K562 (cell line): ENCODE results near the gene RTL10. TPM values are rescaled to one million over a fixed set of nuclear protein-coding genes. Genes with fewer than 3 reads are reported as not detected.

Experiments used
- CBX1 ChIP-seq: sonication (generic); IDR thresholded peaks from 2 replicates; pipeline ENCODE4 v1.6.1; 2016; ENCODE audit warnings: antibody characterized with exemption, low read depth, mild to moderate bottlenecking
- DIDO1 ChIP-seq: fragments of 450-650 bp; IDR thresholded peaks from 2 replicates; pipeline ENCODE4 v1.6.1; 2016; ENCODE audit warnings: low read depth, missing biosample characterization, missing genetic modification characterization
- EP300 ChIP-seq: IDR thresholded peaks from 2 replicates; pipeline ENCODE4 v1.6.1; 2012; ENCODE audit warnings: low read length, improper control_type of control experiment
- ERF ChIP-seq: fragments of 450-650 bp; formaldehyde crosslinking; IDR thresholded peaks from 2 replicates; pipeline ENCODE4 v1.4.0; 2020; ENCODE audit warnings: mild to moderate bottlenecking, mixed read lengths
- EZH2 ChIP-seq: IDR thresholded peaks from 2 replicates; pipeline ENCODE4 v1.6.1; 2012; ENCODE audit warnings: low read depth, mild to moderate bottlenecking, inconsistent platforms, low read length, borderline replicate concordance
- JUNB ChIP-seq: fragments of 450-650 bp; formaldehyde crosslinking; conservative IDR thresholded peaks from 2 replicates; pipeline ENCODE4 v1.4.0; 2020; ENCODE audit warnings: mild to moderate bottlenecking
- KAT2B ChIP-seq: IDR thresholded peaks from one replicate; pipeline ENCODE4 v1.6.1; 2012; ENCODE audit warnings: low read depth, mild to moderate bottlenecking, control low read depth, inconsistent platforms, low read length, moderate library complexity
- KAT7 ChIP-seq: sonication (generic); formaldehyde crosslinking; IDR thresholded peaks from 2 replicates; pipeline ENCODE4 v1.8.0; 2022; ENCODE audit warnings: missing genetic modification reagents, mild to moderate bottlenecking, borderline replicate concordance
- MECOM ChIP-seq: fragments of 250-450 bp; sonication (Bioruptor Pico); IDR thresholded peaks from 2 replicates; pipeline ENCODE4 v1.8.0; 2022; ENCODE audit warnings: inconsistent platforms
- MXI1 ChIP-seq: IDR thresholded peaks from 2 replicates; pipeline ENCODE4 v1.6.1; 2011; ENCODE audit warnings: low read depth, mild to moderate bottlenecking, improper control_type of control experiment, low read length
- NCOA4 ChIP-seq: fragments of 450-650 bp; IDR thresholded peaks from 2 replicates; pipeline ENCODE4 v1.6.1; 2018; ENCODE audit warnings: mild to moderate bottlenecking; ENCODE audit not compliant: partially characterized antibody
- NEUROD1 ChIP-seq: fragments of 150-350 bp; IDR thresholded peaks from 2 replicates; pipeline ENCODE4 v1.6.1; 2014; ENCODE audit warnings: borderline replicate concordance, low read length, low read depth; ENCODE audit not compliant: partially characterized antibody
- NFIC ChIP-seq: fragments of 450-650 bp; IDR thresholded peaks from 2 replicates; pipeline ENCODE4 v1.6.1; 2017; ENCODE audit warnings: mild to moderate bottlenecking, inconsistent platforms
- NFIX ChIP-seq: fragments of 250-450 bp; sonication (Bioruptor Pico); IDR thresholded peaks from 2 replicates; pipeline ENCODE4 v1.4.0; 2020; ENCODE audit warnings: low read depth, mild to moderate bottlenecking, moderate library complexity
- TBP ChIP-seq: optimal IDR thresholded peaks from 2 replicates; pipeline ENCODE3; 2011; ENCODE audit warnings: low read depth, low read length, improper control_type of control experiment
- ZNF12 ChIP-seq: sonication (generic); formaldehyde crosslinking; IDR thresholded peaks from 2 replicates; pipeline ENCODE4 v1.4.0; 2020; ENCODE audit warnings: mild to moderate bottlenecking, missing genetic modification reagents
- ZNF174 ChIP-seq: fragments of 250-450 bp; sonication (Bioruptor Pico); IDR thresholded peaks from 2 replicates; pipeline ENCODE4 v1.4.0; 2020; ENCODE audit warnings: mild to moderate bottlenecking
- ZNF445 ChIP-seq: fragments of 250-450 bp; sonication (Bioruptor Pico); IDR thresholded peaks from 2 replicates; pipeline ENCODE4 v1.4.0; 2020; ENCODE audit warnings: low read depth, mild to moderate bottlenecking, moderate library complexity
- polyA plus RNA-seq, 8 experiments: library from polyadenylated mRNA; depleted of rRNA in 4 of 8; stranded (reverse) in 5 of 8; unstranded in 3 of 8; fragments of >200 nt; fragmentation: Nextera tagmentation in 2 of 8; fragmentation: Illumina TruSeq in 1 of 8; extraction: Ambion mirVana in 2 of 8; extraction: Trizol in 1 of 8; gene quantifications; 2 replicates each; pipeline versions ENCODE4 v1.2.1 to v1.2.3, GENCODE V29; 2011 to 2014; ENCODE audit warnings: inconsistent platforms in 1 of 8, missing spikeins in 1 of 8
- total RNA-seq, 7 experiments: library from RNA; depleted of rRNA in 6 of 7; stranded (reverse); fragments of >200 nt in 6 of 7; fragmentation: Illumina TruSeq in 2 of 7; extraction: Trizol in 2 of 7; gene quantifications; 2 replicates each; pipeline versions ENCODE4 v1.2.1 to v1.2.3, GENCODE V29; 2011 to 2021; ENCODE audit warnings: low replicate concordance in 1 of 7
- TF ChIP-seq, protein P1 (sequence below), 3 experiments: IDR thresholded peaks in 2 of 3; conservative IDR thresholded peaks in 1 of 3; 2 replicates each; pipeline ENCODE4 v1.5.1; 2011 to 2012; ENCODE audit warnings: low read length in 3 of 3, mild to moderate bottlenecking in 3 of 3, control low read depth in 2 of 3, improper control_type of control experiment in 1 of 3, inconsistent platforms in 1 of 3, low read depth in 1 of 3, mixed read lengths in 1 of 3, moderate library complexity in 1 of 3; ENCODE audit not compliant: insufficient read depth in 2 of 3
- TF ChIP-seq, protein P2 (sequence below): IDR thresholded peaks from 2 replicates; pipeline ENCODE4 v1.6.1; 2011; ENCODE audit not compliant: insufficient read length; ENCODE audit errors: extremely low read depth
- TF ChIP-seq, protein P3 (sequence below), 2 experiments: fragments of 450-650 bp in 1 of 2; sonication (generic) in 1 of 2; formaldehyde crosslinking in 1 of 2; IDR thresholded peaks in 1 of 2; conservative IDR thresholded peaks in 1 of 2; 2 replicates each; pipeline versions ENCODE4 v1.6.1 to v1.8.1; 2016 to 2023; ENCODE audit warnings: mild to moderate bottlenecking in 2 of 2, moderate library complexity in 2 of 2, inconsistent platforms in 1 of 2, missing genetic modification reagents in 1 of 2
- TF ChIP-seq, protein P4 (sequence below): fragments of 450-650 bp; IDR thresholded peaks from 2 replicates; pipeline ENCODE4 v1.6.1; 2016

RTL10 gene
- total and polyA plus RNA-seq, 9 of the 15 experiments (the other 6 are each of a cell fraction or from before 2014, with no cell fraction given) = 19.8 to 75.5 (median 32.5) TPM

DNA sequence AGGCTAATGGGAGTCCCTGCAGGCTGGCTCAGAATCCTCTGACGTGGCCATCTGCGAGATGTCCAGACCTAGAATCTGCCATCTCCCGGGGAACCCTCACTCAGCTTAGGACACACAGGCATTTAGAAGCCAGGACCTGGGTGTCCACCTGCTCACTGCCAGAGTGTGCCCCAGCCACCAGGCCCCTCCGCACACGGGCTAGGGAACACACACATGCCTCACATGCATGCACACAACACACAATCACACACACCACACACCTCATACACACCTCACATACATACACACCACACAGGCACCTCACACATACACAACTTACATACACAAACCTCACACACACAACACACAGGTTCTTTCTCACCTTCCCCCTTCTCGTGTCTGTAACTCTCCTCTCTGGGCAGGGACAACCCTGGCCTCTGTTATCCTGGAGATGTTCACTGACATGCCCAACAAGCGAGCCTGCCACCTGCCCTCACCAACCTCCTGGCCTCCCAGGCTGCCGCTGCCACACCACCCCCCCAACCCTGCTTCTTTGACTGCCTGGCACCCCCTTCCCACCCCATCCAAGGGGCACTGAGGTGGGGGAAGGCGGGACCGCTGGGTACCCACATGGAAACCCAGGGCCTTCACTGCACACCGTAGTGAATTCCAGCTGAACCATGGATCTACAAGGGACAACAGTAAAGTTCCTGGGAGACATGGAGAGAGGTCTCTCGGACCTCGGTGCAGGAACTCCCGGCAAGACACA lies 38.1 kb downstream of the RTL10 start (continued):
- no peak for TF ChIP-seq MECOM (CRISPR knock-in tag)
- TF ChIP-seq EP300 = no peak
- TF ChIP-seq ZNF174 = no peak
- TF ChIP-seq ERF (CRISPR knock-in tag) = 0 out of 2 replicates have a peak, but pooled peaks have one; percentile 6
- TF ChIP-seq, protein P1, sequence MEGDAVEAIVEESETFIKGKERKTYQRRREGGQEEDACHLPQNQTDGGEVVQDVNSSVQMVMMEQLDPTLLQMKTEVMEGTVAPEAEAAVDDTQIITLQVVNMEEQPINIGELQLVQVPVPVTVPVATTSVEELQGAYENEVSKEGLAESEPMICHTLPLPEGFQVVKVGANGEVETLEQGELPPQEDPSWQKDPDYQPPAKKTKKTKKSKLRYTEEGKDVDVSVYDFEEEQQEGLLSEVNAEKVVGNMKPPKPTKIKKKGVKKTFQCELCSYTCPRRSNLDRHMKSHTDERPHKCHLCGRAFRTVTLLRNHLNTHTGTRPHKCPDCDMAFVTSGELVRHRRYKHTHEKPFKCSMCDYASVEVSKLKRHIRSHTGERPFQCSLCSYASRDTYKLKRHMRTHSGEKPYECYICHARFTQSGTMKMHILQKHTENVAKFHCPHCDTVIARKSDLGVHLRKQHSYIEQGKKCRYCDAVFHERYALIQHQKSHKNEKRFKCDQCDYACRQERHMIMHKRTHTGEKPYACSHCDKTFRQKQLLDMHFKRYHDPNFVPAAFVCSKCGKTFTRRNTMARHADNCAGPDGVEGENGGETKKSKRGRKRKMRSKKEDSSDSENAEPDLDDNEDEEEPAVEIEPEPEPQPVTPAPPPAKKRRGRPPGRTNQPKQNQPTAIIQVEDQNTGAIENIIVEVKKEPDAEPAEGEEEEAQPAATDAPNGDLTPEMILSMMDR (IDR thresholded peaks at IDR 0.05 in 2 of 3, conservative IDR thresholded peaks at IDR 0.05 in 1 of 3; ENCODE audit: insufficient read depth in 2 of 3, low read depth in 1 of 3, low read length in 3 of 3) = no peak
- TF ChIP-seq ZNF12 (CRISPR knock-in tag) = no peak
- TF ChIP-seq TBP = no peak
- TF ChIP-seq NCOA4 = peak; percentile 92
- TF ChIP-seq KAT2B = no peak
- no peak for TF ChIP-seq ZNF445 (CRISPR knock-in tag)
- no peak for TF ChIP-seq NFIX (CRISPR knock-in tag)
- TF ChIP-seq, protein P2, sequence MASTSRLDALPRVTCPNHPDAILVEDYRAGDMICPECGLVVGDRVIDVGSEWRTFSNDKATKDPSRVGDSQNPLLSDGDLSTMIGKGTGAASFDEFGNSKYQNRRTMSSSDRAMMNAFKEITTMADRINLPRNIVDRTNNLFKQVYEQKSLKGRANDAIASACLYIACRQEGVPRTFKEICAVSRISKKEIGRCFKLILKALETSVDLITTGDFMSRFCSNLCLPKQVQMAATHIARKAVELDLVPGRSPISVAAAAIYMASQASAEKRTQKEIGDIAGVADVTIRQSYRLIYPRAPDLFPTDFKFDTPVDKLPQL = no peak
- no peak for TF ChIP-seq MXI1
- no peak for TF ChIP-seq DIDO1 (tag)
- no peak for TF ChIP-seq NEUROD1
- no peak for TF ChIP-seq KAT7
- TF ChIP-seq, protein P3, sequence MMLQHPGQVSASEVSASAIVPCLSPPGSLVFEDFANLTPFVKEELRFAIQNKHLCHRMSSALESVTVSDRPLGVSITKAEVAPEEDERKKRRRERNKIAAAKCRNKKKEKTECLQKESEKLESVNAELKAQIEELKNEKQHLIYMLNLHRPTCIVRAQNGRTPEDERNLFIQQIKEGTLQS (IDR thresholded peaks at IDR 0.05) = no peak
- TF ChIP-seq, protein P3 (CRISPR knock-in tag; conservative IDR thresholded peaks at IDR 0.05) = no peak
- TF ChIP-seq EZH2 = no peak
- TF ChIP-seq, protein P4, sequence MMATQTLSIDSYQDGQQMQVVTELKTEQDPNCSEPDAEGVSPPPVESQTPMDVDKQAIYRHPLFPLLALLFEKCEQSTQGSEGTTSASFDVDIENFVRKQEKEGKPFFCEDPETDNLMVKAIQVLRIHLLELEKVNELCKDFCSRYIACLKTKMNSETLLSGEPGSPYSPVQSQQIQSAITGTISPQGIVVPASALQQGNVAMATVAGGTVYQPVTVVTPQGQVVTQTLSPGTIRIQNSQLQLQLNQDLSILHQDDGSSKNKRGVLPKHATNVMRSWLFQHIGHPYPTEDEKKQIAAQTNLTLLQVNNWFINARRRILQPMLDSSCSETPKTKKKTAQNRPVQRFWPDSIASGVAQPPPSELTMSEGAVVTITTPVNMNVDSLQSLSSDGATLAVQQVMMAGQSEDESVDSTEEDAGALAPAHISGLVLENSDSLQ = no peak
- TF ChIP-seq CBX1 = no peak
- TF ChIP-seq JUNB (CRISPR knock-in tag) = no peak
- TF ChIP-seq NFIC = peak; percentile 33; the same call in 1 of the 2 replicates
